Coronary artery (tissue), 2 donors: ENCODE measurements around the gene NAPB.
"Not testable (repeated sequence)": the region's sequence is repeated elsewhere in the genome, so short reads cannot be mapped to it uniquely, and the experiment has no call there.

Source experiments
- DNase-seq: peaks from one replicate; pipeline ENCODE4 v3.0.0-alpha.2; 2017; ENCODE audit warnings: low spot score
- H3K27ac ChIP-seq, 2 donors: fragments of 200-600 bp; sonication (generic); one replicate each; pipeline ENCODE4 v1.5.1; 2016 to 2019
- H3K4me3 ChIP-seq: fragments of 200-600 bp; sonication (generic); 2 replicates; pipeline ENCODE4 v1.5.1; 2016; ENCODE audit warnings: mild to moderate bottlenecking, moderate library complexity
- TF ChIP-seq, protein P1 (sequence below): fragments of 200-600 bp; sonication (generic); IDR thresholded peaks from one replicate; pipeline ENCODE4 v1.5.1; 2019; ENCODE audit warnings: antibody characterized with exemption

The NAPB gene

DNA sequence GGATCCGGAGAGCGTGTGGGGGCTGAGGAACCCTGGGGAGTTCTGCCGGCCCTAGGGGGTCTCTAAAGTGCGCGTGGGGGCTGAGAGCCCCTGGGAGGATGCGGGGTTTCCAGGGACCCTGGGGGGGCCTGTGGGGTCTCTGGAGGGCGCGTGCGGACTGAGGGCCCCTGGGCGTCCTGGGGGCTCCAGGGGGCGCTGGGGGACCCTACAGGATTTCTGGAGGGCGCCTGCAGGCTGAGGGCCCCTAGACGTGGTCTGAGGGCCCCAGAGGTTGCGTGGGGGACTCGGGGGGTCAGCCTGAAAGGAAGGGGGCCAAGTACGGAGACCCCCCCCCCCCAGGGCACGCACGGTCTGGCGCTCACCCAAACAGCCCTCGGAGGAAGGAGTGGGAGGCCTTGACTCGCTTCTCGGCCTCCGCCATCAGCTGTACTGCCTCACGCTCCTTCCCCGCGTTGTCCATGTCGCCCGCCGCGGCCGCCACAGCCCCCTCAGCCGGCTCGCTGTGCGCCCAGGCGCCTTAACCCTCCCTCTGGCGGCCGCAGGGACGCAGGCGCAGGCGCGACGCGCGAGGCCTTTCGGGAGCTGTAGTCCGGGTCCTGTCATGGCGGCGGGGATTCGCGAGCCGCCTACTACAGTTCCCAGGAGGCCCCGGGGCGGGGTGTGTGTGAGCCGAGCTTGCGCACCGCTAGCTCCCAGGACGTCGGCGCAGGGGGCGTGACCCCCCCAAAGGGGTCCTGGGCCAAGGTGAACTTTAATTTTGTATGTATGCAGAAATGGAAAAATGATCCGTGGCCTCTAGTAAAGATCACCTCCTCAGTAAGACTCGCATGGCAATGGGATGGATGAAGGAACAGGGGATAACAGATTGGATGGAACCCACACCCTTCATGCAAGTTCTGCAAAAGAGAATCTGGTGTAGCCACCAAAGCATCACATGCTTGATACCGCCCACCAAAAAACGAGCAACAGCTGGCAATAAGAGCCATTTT lies at the start of gene NAPB:
Gene NAPB, minus strand, starts transcription at position 546 of the 989 bp plus-strand sequence. Its CDS starts 86 bp downstream, at position 460.
- Histone ChIP-seq H3K4me3 (peak within 1 kb of the TSS; percentile 94), H3K27ac (peak within 1 kb of the TSS; percentile 93)
- TF ChIP-seq, protein P1, sequence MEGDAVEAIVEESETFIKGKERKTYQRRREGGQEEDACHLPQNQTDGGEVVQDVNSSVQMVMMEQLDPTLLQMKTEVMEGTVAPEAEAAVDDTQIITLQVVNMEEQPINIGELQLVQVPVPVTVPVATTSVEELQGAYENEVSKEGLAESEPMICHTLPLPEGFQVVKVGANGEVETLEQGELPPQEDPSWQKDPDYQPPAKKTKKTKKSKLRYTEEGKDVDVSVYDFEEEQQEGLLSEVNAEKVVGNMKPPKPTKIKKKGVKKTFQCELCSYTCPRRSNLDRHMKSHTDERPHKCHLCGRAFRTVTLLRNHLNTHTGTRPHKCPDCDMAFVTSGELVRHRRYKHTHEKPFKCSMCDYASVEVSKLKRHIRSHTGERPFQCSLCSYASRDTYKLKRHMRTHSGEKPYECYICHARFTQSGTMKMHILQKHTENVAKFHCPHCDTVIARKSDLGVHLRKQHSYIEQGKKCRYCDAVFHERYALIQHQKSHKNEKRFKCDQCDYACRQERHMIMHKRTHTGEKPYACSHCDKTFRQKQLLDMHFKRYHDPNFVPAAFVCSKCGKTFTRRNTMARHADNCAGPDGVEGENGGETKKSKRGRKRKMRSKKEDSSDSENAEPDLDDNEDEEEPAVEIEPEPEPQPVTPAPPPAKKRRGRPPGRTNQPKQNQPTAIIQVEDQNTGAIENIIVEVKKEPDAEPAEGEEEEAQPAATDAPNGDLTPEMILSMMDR = peak; percentile 28
- DNase-seq = peak; percentile 94

DNA sequence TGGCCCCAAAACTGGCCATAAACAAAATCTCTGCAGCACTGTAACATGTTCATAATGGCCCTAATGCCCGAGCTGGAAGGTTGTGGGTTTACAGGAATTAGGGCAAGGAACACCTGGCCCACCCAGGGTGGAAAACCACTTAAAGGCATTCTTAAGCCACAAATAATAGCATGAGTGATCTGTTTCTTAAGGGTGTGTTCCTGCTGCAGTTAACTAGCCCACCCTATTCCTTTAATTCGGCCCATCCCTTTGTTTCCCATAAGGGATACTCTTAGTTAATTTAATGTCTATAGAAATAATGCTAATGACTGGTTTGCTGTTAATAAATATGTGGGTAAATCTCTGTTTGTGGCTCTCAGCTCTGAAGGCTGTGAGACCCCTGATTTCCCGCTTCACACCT lies 45.7 kb upstream of the NAPB start:
- DNase-seq, H3K27ac ChIP-seq, H3K4me3 ChIP-seq: not testable (repeated sequence)

DNA sequence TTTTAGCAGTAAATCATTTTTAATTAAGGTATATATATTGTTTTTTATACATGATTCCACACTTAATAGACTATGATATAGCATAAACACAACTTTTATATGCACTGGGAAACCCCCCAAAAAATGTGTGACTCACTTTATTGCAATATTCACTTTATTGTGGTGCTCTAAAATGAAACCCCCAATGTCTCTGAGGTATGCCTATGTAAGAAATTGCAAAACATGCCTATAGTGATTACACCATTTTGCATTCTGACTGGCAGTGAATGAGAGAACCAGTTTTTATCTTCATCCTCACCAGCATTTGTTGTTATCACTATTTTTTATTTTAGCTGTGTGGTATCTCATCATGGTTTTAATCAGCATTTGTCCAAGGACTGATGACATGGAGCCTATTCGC lies 39.9 kb upstream of the NAPB start:
- H3K27ac ChIP-seq = no peak overlapping the region
- TF ChIP-seq, protein P1 = no peak
- H3K4me3 ChIP-seq = no peak overlapping the region
- DNase-seq = no peak

DNA sequence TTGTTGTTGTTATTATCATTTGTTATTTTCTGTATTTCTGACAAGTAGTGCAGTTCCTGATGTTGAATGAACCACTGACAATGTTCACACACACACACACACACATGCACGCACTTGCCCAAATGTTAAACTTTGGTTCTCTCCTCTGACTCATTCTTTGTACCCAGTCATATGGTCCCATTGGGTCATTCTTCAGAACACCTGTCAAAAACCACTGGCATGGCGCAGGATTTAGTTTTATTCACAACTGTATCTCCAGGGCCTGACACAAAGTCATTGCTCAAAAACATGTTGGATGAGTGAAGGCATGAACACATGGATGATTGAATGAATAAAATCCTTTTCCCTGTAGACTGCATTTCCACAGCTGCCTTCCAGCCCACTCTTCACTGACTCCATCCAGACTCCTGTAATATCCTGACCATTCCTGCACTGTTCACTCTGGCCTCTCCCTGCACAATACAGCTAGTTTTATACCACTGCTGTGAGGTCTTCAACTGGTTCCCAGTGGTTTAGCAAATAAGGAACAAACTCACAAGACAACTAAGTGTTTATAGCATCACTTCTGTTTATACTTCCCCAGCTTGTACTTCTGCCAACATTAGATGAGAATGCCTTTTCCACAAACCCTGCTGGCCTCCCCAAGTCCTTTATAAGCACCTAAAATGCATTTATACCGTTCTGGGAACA lies 38.3 kb upstream of the NAPB start:
- DNase-seq = no peak

DNA sequence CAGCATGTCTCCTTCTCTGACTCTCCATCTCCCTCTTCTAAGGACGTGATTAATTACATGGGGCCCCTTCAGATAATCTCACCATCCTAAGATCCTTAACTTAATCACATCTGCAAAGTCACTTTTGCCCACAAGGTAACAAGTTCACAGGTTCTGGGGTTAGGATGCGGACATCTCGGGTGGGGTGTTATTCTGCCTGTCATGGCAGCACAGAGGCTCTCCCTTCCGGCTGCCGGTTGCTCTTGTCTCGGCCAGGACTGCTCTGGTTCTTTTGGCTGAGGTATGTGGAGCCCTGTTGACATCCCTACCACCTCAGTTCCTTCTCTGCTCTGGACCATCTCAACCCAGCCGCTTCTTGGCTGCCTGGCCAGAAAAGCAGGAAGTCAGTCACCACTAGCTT lies 35.6 kb upstream of the NAPB start:
- TF ChIP-seq, protein P1 = no peak
- H3K4me3 ChIP-seq = no peak overlapping the region
- H3K27ac ChIP-seq = no peak overlapping the region
- DNase-seq = no peak

More for the DNA sequence above, 38.3 kb upstream of the NAPB start:
- Histone ChIP-seq H3K27ac (no peak overlapping the region), H3K4me3 (no peak overlapping the region)
- TF ChIP-seq, protein P1 = no peak

DNA sequence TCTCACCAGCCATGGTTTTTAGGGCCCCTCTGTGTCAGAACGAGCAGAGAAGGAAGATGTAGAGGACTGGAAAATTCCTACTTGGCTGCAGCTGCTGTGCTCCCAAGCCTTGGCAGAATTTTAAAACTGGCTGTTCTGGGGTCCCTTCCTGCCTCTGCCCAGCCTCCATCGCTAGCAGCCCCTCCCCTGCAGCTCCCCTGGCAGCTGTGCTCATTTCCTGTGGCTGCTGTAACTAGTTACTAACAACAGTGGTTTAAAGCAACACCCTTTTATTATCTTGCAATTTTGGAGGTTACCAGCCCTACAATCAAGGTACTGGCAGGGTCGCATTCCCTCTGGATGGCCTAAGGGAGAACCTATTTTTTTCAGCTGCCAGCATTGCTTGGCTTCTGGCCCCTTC lies 35.1 kb upstream of the NAPB start:
- Histone ChIP-seq H3K4me3 (no peak overlapping the region), H3K27ac (no peak overlapping the region)
- TF ChIP-seq, protein P1 = no peak
- no peak for DNase-seq

DNA sequence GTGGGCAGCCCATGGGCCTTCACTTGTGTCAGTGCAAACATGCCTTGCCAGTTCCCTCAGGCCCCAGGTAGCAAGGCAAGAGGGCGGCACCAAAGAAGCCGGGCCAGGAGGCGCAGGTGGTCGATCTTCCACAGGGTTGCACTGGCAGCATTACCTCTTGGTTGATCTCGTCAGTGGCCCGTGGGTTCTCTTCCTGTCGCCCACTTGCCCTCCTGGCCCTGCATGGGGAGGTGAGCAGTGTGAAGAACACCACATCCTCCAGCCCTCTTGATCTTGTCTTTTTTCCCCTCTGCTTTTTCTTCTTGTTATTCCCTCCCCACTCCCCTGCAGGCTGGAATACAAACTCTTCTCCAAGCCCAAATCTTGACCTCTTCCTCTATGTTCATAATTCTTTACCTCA lies 34.4 kb upstream of the NAPB start:
- Histone ChIP-seq H3K27ac (no peak overlapping the region), H3K4me3 (no peak overlapping the region)
- TF ChIP-seq, protein P1 = no peak
- DNase-seq = no peak
